ENCODE measurements around the gene ARIH2. TPM values are rescaled to one million over a fixed set of nuclear protein-coding genes. Genes with fewer than 3 reads are reported as not detected.
A peak's percentile ranks its signal among the peaks of the same experiment; 100 is the strongest.

The ARIH2 gene
- total RNA-seq, 1 experiment from 2014 or later = 106 TPM

- intact Hi-C loops (cut with micrococcal nuclease; ENCODE audit: unreplicated experiment) = loop anchor here (1.0 to 10.0 kb wide), 2 partner anchors 215 to 268 kb away; partner anchors contain the start of gene NCKIPSD
- POLR2A ChIA-PET = interaction anchor here (0.6 kb wide), 1 partner anchor 198 kb away, joined by 3 read pairs; no protein-coding TSS in a partner anchor
- Histone ChIP-seq H3K9me3 (no peaks in the 10 kb centered on the region), H3K36me3 (ENCODE audit: control insufficient read depth, insufficient read depth, low read length) (no peaks in the 10 kb centered on the region), H3K27me3 (replicated peaks; ENCODE audit: control insufficient read depth, insufficient read depth, low read length) (no peaks in the 10 kb centered on the region), H3K4me3 (ENCODE audit: low read depth, low read length) (no peak overlapping the region), H3K4me1 (no peaks in the 10 kb centered on the region)
- BruUV-seq (replicated peaks) = no TSS peak
- no peak overlapping the region for H3K27ac Mint-ChIP-seq (ENCODE audit: unreplicated experiment)
- DNase-seq = peak; percentile 41 to 63
- no peaks in the 10 kb centered on the region for H3K27me3 Mint-ChIP-seq (ENCODE audit: insufficient read depth, unreplicated experiment)
- H3K9me3 Mint-ChIP-seq (ENCODE audit: unreplicated experiment) = no peaks in the 10 kb centered on the region
- peaks cover 7% of the 10 kb centered on the region for H3K4me1 Mint-ChIP-seq (ENCODE audit: low read depth, unreplicated experiment)
- H3K36me3 Mint-ChIP-seq (ENCODE audit: insufficient read depth, unreplicated experiment) = peaks cover 49% of the 10 kb centered on the region
- CTCF ChIA-PET = interaction anchor here (0.5 to 1.2 kb wide), 2 partner anchors 122 to 255 kb away, joined by 3 to 4 read pairs; no protein-coding TSS in a partner anchor
- no peak overlapping the region for H3K4me3 Mint-ChIP-seq (ENCODE audit: unreplicated experiment)
- peak; percentile 40 to 66 for TF ChIP-seq CTCF (IDR thresholded peaks at IDR 0.05; ENCODE audit: insufficient read depth in 1 of 2, low read depth in 1 of 2, low read length in 1 of 2, severe bottlenecking in 1 of 2, unreplicated experiment in 1 of 2)
Observed at GRCh38 chr3:48952510-48953118, 34.0 kb downstream of the ARIH2 start.

- no TSS peak for BruUV-seq (replicated peaks)
- H3K4me3 ChIP-seq (ENCODE audit: low read depth, low read length) = no peak overlapping the region
- H3K27me3 Mint-ChIP-seq (ENCODE audit: insufficient read depth, unreplicated experiment) = no peaks in the 10 kb centered on the region
- no peak for DNase-seq
- ChIA-PET POLR2A (no interaction called here), CTCF (no interaction called here)
- no peaks in the 10 kb centered on the region for H3K27me3 ChIP-seq (replicated peaks; ENCODE audit: control insufficient read depth, insufficient read depth, low read length)
- peaks cover 6% of the 10 kb centered on the region for H3K4me1 Mint-ChIP-seq (ENCODE audit: low read depth, unreplicated experiment)
- no peaks in the 10 kb centered on the region for H3K9me3 Mint-ChIP-seq (ENCODE audit: unreplicated experiment)
- H3K4me1 ChIP-seq = no peaks in the 10 kb centered on the region
- intact Hi-C loops (cut with micrococcal nuclease; ENCODE audit: unreplicated experiment) = loop anchor here (10.0 kb wide), 1 partner anchor 272 kb away; the partner anchor contains the start of gene NCKIPSD
- no peak for TF ChIP-seq CTCF (IDR thresholded peaks at IDR 0.05; ENCODE audit: insufficient read depth in 1 of 2, low read depth in 1 of 2, low read length in 1 of 2, severe bottlenecking in 1 of 2, unreplicated experiment in 1 of 2)
- H3K9me3 ChIP-seq = no peaks in the 10 kb centered on the region
- H3K36me3 ChIP-seq (ENCODE audit: control insufficient read depth, insufficient read depth, low read length) = no peaks in the 10 kb centered on the region
- H3K27ac Mint-ChIP-seq (ENCODE audit: unreplicated experiment) = no peak overlapping the region
- peaks cover 60% of the 10 kb centered on the region for H3K36me3 Mint-ChIP-seq (ENCODE audit: insufficient read depth, unreplicated experiment)
- H3K4me3 Mint-ChIP-seq (ENCODE audit: unreplicated experiment) = no peak overlapping the region
Observed at GRCh38 chr3:48957006-48957705, 38.5 kb downstream of the ARIH2 start.

- Mint-ChIP-seq H3K4me3 (ENCODE audit: unreplicated experiment) (no peak overlapping the region), H3K36me3 (ENCODE audit: insufficient read depth, unreplicated experiment) (peaks cover 52% of the 10 kb centered on the region), H3K4me1 (ENCODE audit: low read depth, unreplicated experiment) (no peaks in the 10 kb centered on the region), H3K27ac (ENCODE audit: unreplicated experiment) (no peak overlapping the region), H3K27me3 (ENCODE audit: insufficient read depth, unreplicated experiment) (no peaks in the 10 kb centered on the region), H3K9me3 (ENCODE audit: unreplicated experiment) (no peaks in the 10 kb centered on the region)
- Histone ChIP-seq H3K36me3 (ENCODE audit: control insufficient read depth, insufficient read depth, low read length) (no peaks in the 10 kb centered on the region), H3K27me3 (replicated peaks; ENCODE audit: control insufficient read depth, insufficient read depth, low read length) (no peaks in the 10 kb centered on the region), H3K4me3 (ENCODE audit: low read depth, low read length) (no peak overlapping the region), H3K9me3 (no peaks in the 10 kb centered on the region), H3K4me1 (no peaks in the 10 kb centered on the region)
- DNase-seq = no peak
- no TSS peak for BruUV-seq (replicated peaks)
- intact Hi-C loops (cut with micrococcal nuclease; ENCODE audit: unreplicated experiment) = no loop called here
- POLR2A ChIA-PET = interaction anchor here (0.6 kb wide), 1 partner anchor 1376 kb away, joined by 3 read pairs; no protein-coding TSS in a partner anchor
- TF ChIP-seq CTCF (IDR thresholded peaks at IDR 0.05; ENCODE audit: insufficient read depth in 1 of 2, low read depth in 1 of 2, low read length in 1 of 2, severe bottlenecking in 1 of 2, unreplicated experiment in 1 of 2) = no peak
- CTCF ChIA-PET = no interaction called here
Observed at GRCh38 chr3:48960841-48961413, 42.3 kb downstream of the ARIH2 start.

Data from Caco-2 (cell line).